Sigmoid colon (tissue), 7 donors: ENCODE measurements around the gene GSTT4. TPM values are rescaled to one million over a fixed set of nuclear protein-coding genes. Genes with fewer than 3 reads are reported as not detected.
"Not testable (repeated sequence)": the region's sequence is repeated elsewhere in the genome, so short reads cannot be mapped to it uniquely, and the experiment has no call there.

ENCODE experiments used
- DNase-seq: peaks from one replicate; pipeline ENCODE4 v3.0.0-alpha.2; 2019
- H3K27ac ChIP-seq, 4 donors: fragments of 200-600 bp; sonication (generic); one replicate each; pipeline ENCODE4 v1.5.1; 2016 to 2019; ENCODE audit warnings: mild to moderate bottlenecking in 1 of 4
- H3K27me3 ChIP-seq, 3 donors: fragments of 200-600 bp; sonication (generic); one replicate each; pipeline ENCODE4 v1.5.1; 2019; ENCODE audit warnings: mild to moderate bottlenecking in 1 of 3
- H3K36me3 ChIP-seq, 4 donors: fragments of 200-600 bp; sonication (generic); one replicate each; pipeline ENCODE4 v1.5.1; 2016 to 2019
- H3K4me1 ChIP-seq, 4 donors: fragments of 200-600 bp; sonication (generic); one replicate each; pipeline ENCODE4 v1.5.1; 2017 to 2019
- H3K4me3 ChIP-seq, 4 donors: fragments of 200-600 bp; sonication (generic); one replicate each; pipeline ENCODE4 v1.5.1; 2017 to 2019; ENCODE audit warnings: mild to moderate bottlenecking in 2 of 4, moderate library complexity in 1 of 4
- H3K9me3 ChIP-seq, 4 donors: fragments of 200-600 bp in 3 of 4; sonication (generic) in 3 of 4; one replicate each; pipeline versions ENCODE4 v1.5.1 to v1.6.1; 2013 to 2019
- CTCF ChIP-seq, 4 experiments: fragments of 450-650 bp in 3 of 4; fragments of 200-600 bp in 1 of 4; IDR thresholded peaks; one replicate each; pipeline ENCODE4 v1.5.1; 2016 to 2019; ENCODE audit warnings: antibody characterized with exemption in 4 of 4, mild to moderate bottlenecking in 3 of 4, moderate library complexity in 2 of 4
- EP300 ChIP-seq, 4 donors: sonication (generic); formaldehyde crosslinking; IDR thresholded peaks; one replicate each; pipeline ENCODE4 v1.6.1; 2017; ENCODE audit warnings: antibody characterized with exemption in 4 of 4
- POLR2A ChIP-seq, 2 donors: fragments of 450-650 bp; IDR thresholded peaks; one replicate each; pipeline ENCODE4 v1.6.1; 2016; ENCODE audit warnings: antibody characterized with exemption in 2 of 2, mild to moderate bottlenecking in 2 of 2, moderate library complexity in 2 of 2
- POLR2AphosphoS5 ChIP-seq, 4 donors: sonication (generic); formaldehyde crosslinking; IDR thresholded peaks; one replicate each; pipeline ENCODE4 v1.6.1; 2017; ENCODE audit warnings: antibody characterized with exemption in 4 of 4
- WGBS, 2 donors: extraction: QIAGEN DNeasy Blood & Tissue Kit; methylation state at CpG; one replicate each; pipeline ENCODE4 v1.1.7; 2013; 5-methylcytosine and 5-hydroxymethylcytosine counted together
- intact Hi-C: fragments of 100-400 bp; cut with DNase I; formaldehyde crosslinking; loops from one replicate; pipeline ENCODE4 v1.15.1; 2023
- polyA plus RNA-seq, 3 donors: library from polyadenylated mRNA; stranded (reverse); fragments of 200-250 nt; gene quantifications; one replicate each; pipeline ENCODE4 v1.2.3, GENCODE V29; 2013
- total RNA-seq, 4 donors: library from RNA; depleted of rRNA; stranded (reverse); fragments of >200 nt; gene quantifications; one replicate each; pipeline ENCODE4 v1.1.0, GENCODE V29; 2016
- donor health status: healthy with polysubstance abuse.
- donor health status: Bipolar disorder and iron deficiency.
- donor health status: healthy.

Gene GSTT4
- total and polyA plus RNA-seq, 7 donors: not detected

- Histone ChIP-seq H3K27ac (no peak overlapping the region), H3K27me3 (no peaks in the 10 kb centered on the region), H3K4me3 (no peak overlapping the region), H3K4me1 (no peaks in the 10 kb centered on the region), H3K9me3 (no peaks in the 10 kb centered on the region), H3K36me3 (peaks cover 9 to 88% (median 27%) of the 10 kb centered on the region in 4 donors)
- intact Hi-C loops: no loop called here
- 93% methylated on average over 2 of the region's 2 CpGs for WGBS, 2 donors
- TF ChIP-seq POLR2AphosphoS5 (IDR thresholded peaks at IDR 0.05): no peak
- TF ChIP-seq POLR2A (IDR thresholded peaks at IDR 0.05): no peak
- TF ChIP-seq CTCF (IDR thresholded peaks at IDR 0.05): no peak
- TF ChIP-seq EP300 (IDR thresholded peaks at IDR 0.05): no peak
- no peak for DNase-seq
Observed at GRCh38 chr22:24049978-24050377, 44.7 kb upstream of the GSTT4 start.

- WGBS, 2 donors: 96 to 97% methylated on average over 5 of the region's 5 CpGs
- Histone ChIP-seq H3K4me3 (no peak overlapping the region), H3K27me3 (no peaks in the 10 kb centered on the region), H3K36me3 (peaks cover 9 to 88% (median 23%) of the 10 kb centered on the region in 4 donors), H3K9me3 (no peaks in the 10 kb centered on the region), H3K27ac (no peak overlapping the region), H3K4me1 (no peaks in the 10 kb centered on the region)
- DNase-seq: no peak
- intact Hi-C loops: no loop called here
- TF ChIP-seq POLR2A (IDR thresholded peaks at IDR 0.05) (no peak), CTCF (IDR thresholded peaks at IDR 0.05) (no peak), POLR2AphosphoS5 (IDR thresholded peaks at IDR 0.05) (no peak), EP300 (IDR thresholded peaks at IDR 0.05) (no peak)
Observed at GRCh38 chr22:24049211-24049610, 44.0 kb upstream of the GSTT4 start.

- Histone ChIP-seq H3K36me3 (peaks cover 9 to 87% (median 33%) of the 10 kb centered on the region in 4 donors), H3K9me3 (no peaks in the 10 kb centered on the region), H3K4me3 (no peak overlapping the region), H3K27me3 (no peaks in the 10 kb centered on the region), H3K27ac (no peak overlapping the region), H3K4me1 (no peaks in the 10 kb centered on the region)
- intact Hi-C loops: no loop called here
- no peak for TF ChIP-seq CTCF (IDR thresholded peaks at IDR 0.05)
- no peak for TF ChIP-seq POLR2A (IDR thresholded peaks at IDR 0.05)
- TF ChIP-seq POLR2AphosphoS5 (IDR thresholded peaks at IDR 0.05): no peak
- no peak for TF ChIP-seq EP300 (IDR thresholded peaks at IDR 0.05)
- DNase-seq: no peak
- WGBS, 2 donors: 87 to 92% methylated on average over 5 of the region's 5 CpGs
Observed at GRCh38 chr22:24046024-24046423, 40.8 kb upstream of the GSTT4 start.

GRCh38 chr22:24043958-24044357 lies 38.7 kb upstream of the GSTT4 start:
- Histone ChIP-seq H3K4me3 (no peak overlapping the region), H3K36me3 (peaks cover 1 to 87% (median 27%) of the 10 kb centered on the region in 4 donors), H3K27ac (no peak overlapping the region), H3K9me3 (no peaks in the 10 kb centered on the region), H3K4me1 (no peaks in the 10 kb centered on the region), H3K27me3 (no peaks in the 10 kb centered on the region)
- WGBS, 2 donors: 89% methylated on average over 4 of the region's 4 CpGs
- no peak for DNase-seq
- TF ChIP-seq EP300 (IDR thresholded peaks at IDR 0.05) (no peak), POLR2AphosphoS5 (IDR thresholded peaks at IDR 0.05) (no peak), CTCF (IDR thresholded peaks at IDR 0.05) (no peak), POLR2A (IDR thresholded peaks at IDR 0.05) (no peak)
- intact Hi-C loops: no loop called here

GRCh38 chr22:24043465-24043864 lies 38.2 kb upstream of the GSTT4 start:
- H3K27ac ChIP-seq, DNase-seq, H3K4me1 ChIP-seq, intact Hi-C loops, H3K4me3 ChIP-seq, H3K9me3 ChIP-seq, H3K27me3 ChIP-seq: not testable (repeated sequence)
- WGBS, 2 donors: 94% methylated on average over 5 of the region's 5 CpGs
- H3K36me3 ChIP-seq: peaks cover 0 to 87% (median 29%) of the 10 kb centered on the region in 4 donors
